HEK293 (cell line): ENCODE results near the gene NCKAP1.

ENCODE experiments used
- CTCF ChIA-PET: fragments of 350-600 bp; formaldehyde crosslinking; extraction: SDS; loops from one replicate; lab custom pipeline; 2021; ENCODE audit warnings: antibody characterized with exemption; lab: Yijun Ruan, JAX
- POLR2A ChIA-PET: fragments of 300-600 bp; formaldehyde crosslinking; extraction: SDS; loops from one replicate; lab custom pipeline; 2020; ENCODE audit warnings: antibody characterized with exemption, inconsistent platforms; lab: Yijun Ruan, JAX
- H3K27ac ChIP-seq: fragments of 200-500 bp; sonication (Bioruptor generic); 2 replicates; pipeline ENCODE4 v1.5.1; 2014; ENCODE audit warnings: low read depth, low read length, control low read depth, inconsistent platforms; ENCODE audit errors: extremely low read depth
- H3K36me3 ChIP-seq, 2 experiments: fragments of 200-500 bp in 1 of 2; sonication (Bioruptor generic) in 1 of 2; 1 replicate in 1 of 2; 2 replicates in 1 of 2; pipeline ENCODE4 v1.5.1; 2014 to 2017; ENCODE audit warnings: inconsistent platforms in 2 of 2, low read length in 2 of 2; ENCODE audit not compliant: control insufficient read depth in 2 of 2, insufficient read depth in 1 of 2
- H3K4me1 ChIP-seq: fragments of 200-500 bp; sonication (Bioruptor generic); 2 replicates; pipeline ENCODE4 v1.5.1; 2014; ENCODE audit warnings: mild to moderate bottlenecking, low read length, inconsistent platforms; ENCODE audit not compliant: control insufficient read depth, insufficient read depth
- H3K4me3 ChIP-seq: 2 replicates; pipeline ENCODE4 v1.5.1; 2011; ENCODE audit warnings: low read depth, mild to moderate bottlenecking, control low read depth, low read length, moderate library complexity
- H3K9me3 ChIP-seq: fragments of 200-500 bp; sonication (Bioruptor generic); 2 replicates; pipeline ENCODE4 v1.5.1; 2014; ENCODE audit warnings: low read depth, low read length, inconsistent platforms; ENCODE audit not compliant: control insufficient read depth, insufficient read depth
- GLI4 ChIP-seq: fragments of 450-650 bp; formaldehyde crosslinking; IDR thresholded peaks from 2 replicates; pipeline ENCODE4 v1.5.1; 2016; ENCODE audit warnings: missing biosample characterization, missing genetic modification characterization
- IKZF3 ChIP-seq: fragments of 450-650 bp; IDR thresholded peaks from 2 replicates; pipeline ENCODE4 v1.5.0; 2018; ENCODE audit warnings: missing biosample characterization, mild to moderate bottlenecking, missing genetic modification characterization, moderate library complexity
- KLF16 ChIP-seq: fragments of 450-650 bp; formaldehyde crosslinking; IDR thresholded peaks from 2 replicates; pipeline ENCODE4 v1.5.1; 2017; ENCODE audit warnings: missing biosample characterization, missing genetic modification characterization
- SCRT2 ChIP-seq: fragments of 450-650 bp; formaldehyde crosslinking; IDR thresholded peaks from 2 replicates; pipeline ENCODE4 v1.5.1; 2016; ENCODE audit warnings: missing biosample characterization, missing genetic modification characterization
- SP3 ChIP-seq: fragments of 450-650 bp; formaldehyde crosslinking; IDR thresholded peaks from 2 replicates; pipeline ENCODE4 v1.5.1; 2016; ENCODE audit warnings: missing biosample characterization, missing genetic modification characterization
- ZBTB1 ChIP-seq: fragments of 450-650 bp; formaldehyde crosslinking; IDR thresholded peaks from 2 replicates; pipeline ENCODE4 v1.5.1; 2016; ENCODE audit warnings: missing biosample characterization, missing genetic modification characterization
- ZBTB8A ChIP-seq: fragments of 450-650 bp; formaldehyde crosslinking; IDR thresholded peaks from 2 replicates; pipeline ENCODE4 v1.5.1; 2016; ENCODE audit warnings: missing biosample characterization, missing genetic modification characterization
- ZFP3 ChIP-seq: fragments of 450-650 bp; formaldehyde crosslinking; IDR thresholded peaks from 2 replicates; pipeline ENCODE4 v1.5.1; 2016; ENCODE audit warnings: low read depth, missing biosample characterization, missing genetic modification characterization
- ZNF121 ChIP-seq: fragments of 450-650 bp; formaldehyde crosslinking; IDR thresholded peaks from 2 replicates; pipeline ENCODE4 v1.5.1; 2016; ENCODE audit warnings: missing biosample characterization, missing genetic modification characterization
- ZNF202 ChIP-seq: fragments of 450-650 bp; formaldehyde crosslinking; IDR thresholded peaks from 2 replicates; pipeline ENCODE4 v1.5.1; 2016; ENCODE audit warnings: missing biosample characterization, missing genetic modification characterization, borderline replicate concordance
- ZNF302 ChIP-seq: fragments of 450-650 bp; formaldehyde crosslinking; IDR thresholded peaks from 2 replicates; pipeline ENCODE4 v1.5.1; 2016; ENCODE audit warnings: missing biosample characterization, missing genetic modification characterization, low read depth
- ZNF341 ChIP-seq: fragments of 450-650 bp; formaldehyde crosslinking; IDR thresholded peaks from 2 replicates; pipeline ENCODE4; 2016; ENCODE audit warnings: low read depth, missing biosample characterization, missing genetic modification characterization
- ZNF558 ChIP-seq: fragments of 450-650 bp; formaldehyde crosslinking; IDR thresholded peaks from 2 replicates; pipeline ENCODE4 v1.5.1; 2016; ENCODE audit warnings: missing biosample characterization, missing genetic modification characterization
- ZNF585B ChIP-seq: fragments of 450-650 bp; formaldehyde crosslinking; IDR thresholded peaks from 2 replicates; pipeline ENCODE4 v1.5.1; 2016; ENCODE audit warnings: missing biosample characterization, missing genetic modification characterization
- ZNF654 ChIP-seq: fragments of 450-650 bp; formaldehyde crosslinking; IDR thresholded peaks from 2 replicates; pipeline ENCODE4 v1.5.1; 2016; ENCODE audit warnings: low read depth, missing biosample characterization, missing genetic modification characterization
- ZNF670 ChIP-seq: fragments of 450-650 bp; formaldehyde crosslinking; IDR thresholded peaks from 2 replicates; pipeline ENCODE4 v1.5.1; 2016; ENCODE audit warnings: missing biosample characterization, missing genetic modification characterization, low read depth
- ZNF768 ChIP-seq: fragments of 450-650 bp; formaldehyde crosslinking; IDR thresholded peaks from 2 replicates; pipeline ENCODE4 v1.5.1; 2018; ENCODE audit warnings: missing biosample characterization, mild to moderate bottlenecking, missing genetic modification characterization
- ZNF777 ChIP-seq: fragments of 450-650 bp; formaldehyde crosslinking; IDR thresholded peaks from 2 replicates; pipeline ENCODE4 v1.5.1; 2017; ENCODE audit warnings: missing biosample characterization, missing genetic modification characterization, borderline replicate concordance
- ZSCAN23 ChIP-seq: fragments of 450-650 bp; formaldehyde crosslinking; IDR thresholded peaks from 2 replicates; pipeline ENCODE4 v1.5.1; 2016; ENCODE audit warnings: missing biosample characterization, missing genetic modification characterization
- TF ChIP-seq, protein P1 (sequence below): fragments of 450-650 bp; IDR thresholded peaks from 2 replicates; pipeline ENCODE4 v1.5.1; 2018; ENCODE audit warnings: missing biosample characterization, missing genetic modification characterization
- TF ChIP-seq, protein P2 (sequence below): fragments of 450-650 bp; formaldehyde crosslinking; IDR thresholded peaks from 2 replicates; pipeline ENCODE4 v1.5.1; 2016; ENCODE audit warnings: missing biosample characterization, missing genetic modification characterization
- TF ChIP-seq, protein P3 (sequence below): fragments of 450-650 bp; formaldehyde crosslinking; IDR thresholded peaks from 2 replicates; pipeline ENCODE4 v1.5.1; 2016; ENCODE audit warnings: missing biosample characterization, missing genetic modification characterization
- TF ChIP-seq, protein P4 (sequence below): IDR thresholded peaks from 2 replicates; pipeline ENCODE4 v1.6.1; 2011; ENCODE audit warnings: mild to moderate bottlenecking, low read depth, low read length, borderline replicate concordance
- TF ChIP-seq, protein P5 (sequence below): fragments of 450-650 bp; formaldehyde crosslinking; IDR thresholded peaks from 2 replicates; pipeline ENCODE4 v1.5.1; 2016; ENCODE audit warnings: missing biosample characterization, missing genetic modification characterization, borderline replicate concordance

NCKAP1 gene

DNA sequence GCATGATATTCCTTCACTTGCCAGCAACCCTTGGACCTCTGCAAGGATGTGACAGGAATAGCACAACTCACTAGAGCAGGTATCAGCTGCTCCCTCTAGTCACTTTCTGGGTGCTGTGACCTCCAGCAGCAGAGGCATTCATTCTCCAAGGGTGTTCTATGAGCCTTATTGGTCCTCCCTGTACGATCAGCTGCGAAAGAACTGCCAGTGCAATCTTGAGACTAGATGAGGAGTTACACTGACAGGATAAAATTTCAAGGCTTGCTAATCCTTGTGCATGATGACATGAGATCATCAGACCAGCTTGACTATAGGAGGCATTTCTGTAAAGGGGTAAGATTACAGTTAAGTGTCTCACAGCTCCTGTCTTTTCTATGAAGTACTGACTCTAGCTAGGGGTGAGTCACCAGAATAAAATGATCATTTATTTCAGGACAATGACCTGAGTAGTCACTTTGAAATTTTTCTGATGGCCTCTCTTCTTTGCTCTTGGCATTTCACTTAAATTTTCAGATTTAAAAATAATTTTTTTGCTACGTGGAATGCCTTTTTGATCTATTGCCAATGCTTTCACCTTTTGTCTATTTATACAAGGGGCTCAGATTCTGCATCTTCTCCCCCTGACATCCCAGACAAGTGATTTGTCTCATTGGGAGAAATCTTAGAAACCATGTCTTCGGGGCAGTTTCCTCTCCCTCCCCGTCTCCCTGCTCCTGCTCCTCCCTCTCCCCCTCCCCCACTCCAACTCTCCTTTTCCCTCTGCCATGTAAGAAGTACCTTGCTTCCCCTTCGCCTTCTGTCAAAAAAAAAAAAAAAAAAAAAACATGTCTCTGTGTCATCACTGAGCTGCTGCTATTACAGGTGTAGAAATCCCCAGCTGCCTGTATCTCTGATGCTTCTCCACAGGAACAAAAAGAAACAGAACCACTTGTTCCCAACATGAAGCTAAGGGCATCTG lies 122.6 kb downstream of the NCKAP1 start (continued):
- no peak for TF ChIP-seq KLF16 (tag by site-specific recombination)
- TF ChIP-seq ZNF202 = no peak
- TF ChIP-seq ZNF341 (tag by site-specific recombination) = no peak
- no peak for TF ChIP-seq ZFP3 (tag by site-specific recombination)
- no peak for TF ChIP-seq GLI4 (tag by site-specific recombination)
- no peak for TF ChIP-seq ZNF654 (tag by site-specific recombination)
- no peak for TF ChIP-seq ZNF768 (tag by site-specific recombination)
- no peak for TF ChIP-seq SCRT2 (tag by site-specific recombination)
- no peak for TF ChIP-seq ZNF302 (tag by site-specific recombination)
- no peak for TF ChIP-seq ZBTB8A (tag by site-specific recombination)
- no peak for TF ChIP-seq ZNF670 (tag by site-specific recombination)
- TF ChIP-seq, protein P1, sequence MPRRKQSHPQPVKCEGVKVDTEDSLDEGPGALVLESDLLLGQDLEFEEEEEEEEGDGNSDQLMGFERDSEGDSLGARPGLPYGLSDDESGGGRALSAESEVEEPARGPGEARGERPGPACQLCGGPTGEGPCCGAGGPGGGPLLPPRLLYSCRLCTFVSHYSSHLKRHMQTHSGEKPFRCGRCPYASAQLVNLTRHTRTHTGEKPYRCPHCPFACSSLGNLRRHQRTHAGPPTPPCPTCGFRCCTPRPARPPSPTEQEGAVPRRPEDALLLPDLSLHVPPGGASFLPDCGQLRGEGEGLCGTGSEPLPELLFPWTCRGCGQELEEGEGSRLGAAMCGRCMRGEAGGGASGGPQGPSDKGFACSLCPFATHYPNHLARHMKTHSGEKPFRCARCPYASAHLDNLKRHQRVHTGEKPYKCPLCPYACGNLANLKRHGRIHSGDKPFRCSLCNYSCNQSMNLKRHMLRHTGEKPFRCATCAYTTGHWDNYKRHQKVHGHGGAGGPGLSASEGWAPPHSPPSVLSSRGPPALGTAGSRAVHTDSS (tag by site-specific recombination) = no peak
- no peak; the same call in 1 of the 2 replicates for TF ChIP-seq ZNF558 (tag by site-specific recombination)
- TF ChIP-seq IKZF3 (tag by site-specific recombination) = peak; percentile 69
- no peak for TF ChIP-seq ZNF777 (tag by site-specific recombination)
- TF ChIP-seq ZSCAN23 (tag by site-specific recombination) = no peak
- TF ChIP-seq, all 188 proteins: peak for 40

DNA sequence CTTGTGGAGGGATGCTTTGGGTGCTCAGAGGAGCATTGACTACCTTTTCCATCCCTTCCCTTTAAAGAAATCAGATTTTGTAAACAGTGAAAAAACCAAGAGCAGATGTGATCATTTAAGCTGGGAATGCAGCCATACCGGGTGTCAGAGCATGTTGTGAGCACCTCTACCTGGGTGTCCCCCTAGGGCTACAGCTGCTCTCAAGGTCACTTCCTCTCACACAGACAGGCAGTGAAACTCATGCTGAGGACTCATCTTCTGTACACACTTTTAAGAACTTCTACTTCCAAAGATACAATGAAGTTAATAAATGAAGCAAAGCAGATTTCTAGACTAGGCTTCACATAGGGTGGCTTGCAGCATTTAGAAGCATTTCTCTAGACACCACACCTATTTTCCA lies 123.4 kb downstream of the NCKAP1 start:
- no peaks in the 10 kb centered on the region for H3K9me3 ChIP-seq
- ChIA-PET CTCF (interaction anchor here (1.5 kb wide), 1 partner anchor 33 kb away, joined by 3 read pairs; no protein-coding TSS in a partner anchor), POLR2A (no interaction called here)
- H3K4me1 ChIP-seq = peaks cover 10% of the 10 kb centered on the region
- H3K27ac ChIP-seq = no peak overlapping the region
- H3K4me3 ChIP-seq = no peak overlapping the region
- peaks cover 0 to 34% of the 10 kb centered on the region in 2 experiments; a peak in 2 of 3 replicates for H3K36me3 ChIP-seq
- TF ChIP-seq, protein P2, sequence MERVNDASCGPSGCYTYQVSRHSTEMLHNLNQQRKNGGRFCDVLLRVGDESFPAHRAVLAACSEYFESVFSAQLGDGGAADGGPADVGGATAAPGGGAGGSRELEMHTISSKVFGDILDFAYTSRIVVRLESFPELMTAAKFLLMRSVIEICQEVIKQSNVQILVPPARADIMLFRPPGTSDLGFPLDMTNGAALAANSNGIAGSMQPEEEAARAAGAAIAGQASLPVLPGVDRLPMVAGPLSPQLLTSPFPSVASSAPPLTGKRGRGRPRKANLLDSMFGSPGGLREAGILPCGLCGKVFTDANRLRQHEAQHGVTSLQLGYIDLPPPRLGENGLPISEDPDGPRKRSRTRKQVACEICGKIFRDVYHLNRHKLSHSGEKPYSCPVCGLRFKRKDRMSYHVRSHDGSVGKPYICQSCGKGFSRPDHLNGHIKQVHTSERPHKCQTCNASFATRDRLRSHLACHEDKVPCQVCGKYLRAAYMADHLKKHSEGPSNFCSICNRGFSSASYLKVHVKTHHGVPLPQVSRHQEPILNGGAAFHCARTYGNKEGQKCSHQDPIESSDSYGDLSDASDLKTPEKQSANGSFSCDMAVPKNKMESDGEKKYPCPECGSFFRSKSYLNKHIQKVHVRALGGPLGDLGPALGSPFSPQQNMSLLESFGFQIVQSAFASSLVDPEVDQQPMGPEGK (tag by site-specific recombination) = no peak
- TF ChIP-seq, protein P3, sequence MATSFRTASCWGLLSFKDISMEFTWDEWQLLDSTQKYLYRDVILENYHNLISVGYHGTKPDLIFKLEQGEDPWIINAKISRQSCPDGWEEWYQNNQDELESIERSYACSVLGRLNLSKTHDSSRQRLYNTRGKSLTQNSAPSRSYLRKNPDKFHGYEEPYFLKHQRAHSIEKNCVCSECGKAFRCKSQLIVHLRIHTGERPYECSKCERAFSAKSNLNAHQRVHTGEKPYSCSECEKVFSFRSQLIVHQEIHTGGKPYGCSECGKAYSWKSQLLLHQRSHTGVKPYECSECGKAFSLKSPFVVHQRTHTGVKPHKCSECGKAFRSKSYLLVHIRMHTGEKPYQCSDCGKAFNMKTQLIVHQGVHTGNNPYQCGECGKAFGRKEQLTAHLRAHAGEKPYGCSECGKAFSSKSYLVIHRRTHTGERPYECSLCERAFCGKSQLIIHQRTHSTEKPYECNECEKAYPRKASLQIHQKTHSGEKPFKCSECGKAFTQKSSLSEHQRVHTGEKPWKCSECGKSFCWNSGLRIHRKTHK (tag by site-specific recombination) = no peak
- TF ChIP-seq ZNF585B (tag by site-specific recombination) (no peak), ZBTB1 (no peak), SP3 (tag by site-specific recombination) (no peak), ZNF121 (tag by site-specific recombination) (no peak)
- TF ChIP-seq, protein P4, sequence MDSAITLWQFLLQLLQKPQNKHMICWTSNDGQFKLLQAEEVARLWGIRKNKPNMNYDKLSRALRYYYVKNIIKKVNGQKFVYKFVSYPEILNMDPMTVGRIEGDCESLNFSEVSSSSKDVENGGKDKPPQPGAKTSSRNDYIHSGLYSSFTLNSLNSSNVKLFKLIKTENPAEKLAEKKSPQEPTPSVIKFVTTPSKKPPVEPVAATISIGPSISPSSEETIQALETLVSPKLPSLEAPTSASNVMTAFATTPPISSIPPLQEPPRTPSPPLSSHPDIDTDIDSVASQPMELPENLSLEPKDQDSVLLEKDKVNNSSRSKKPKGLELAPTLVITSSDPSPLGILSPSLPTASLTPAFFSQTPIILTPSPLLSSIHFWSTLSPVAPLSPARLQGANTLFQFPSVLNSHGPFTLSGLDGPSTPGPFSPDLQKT = no peak
- TF ChIP-seq, protein P5, sequence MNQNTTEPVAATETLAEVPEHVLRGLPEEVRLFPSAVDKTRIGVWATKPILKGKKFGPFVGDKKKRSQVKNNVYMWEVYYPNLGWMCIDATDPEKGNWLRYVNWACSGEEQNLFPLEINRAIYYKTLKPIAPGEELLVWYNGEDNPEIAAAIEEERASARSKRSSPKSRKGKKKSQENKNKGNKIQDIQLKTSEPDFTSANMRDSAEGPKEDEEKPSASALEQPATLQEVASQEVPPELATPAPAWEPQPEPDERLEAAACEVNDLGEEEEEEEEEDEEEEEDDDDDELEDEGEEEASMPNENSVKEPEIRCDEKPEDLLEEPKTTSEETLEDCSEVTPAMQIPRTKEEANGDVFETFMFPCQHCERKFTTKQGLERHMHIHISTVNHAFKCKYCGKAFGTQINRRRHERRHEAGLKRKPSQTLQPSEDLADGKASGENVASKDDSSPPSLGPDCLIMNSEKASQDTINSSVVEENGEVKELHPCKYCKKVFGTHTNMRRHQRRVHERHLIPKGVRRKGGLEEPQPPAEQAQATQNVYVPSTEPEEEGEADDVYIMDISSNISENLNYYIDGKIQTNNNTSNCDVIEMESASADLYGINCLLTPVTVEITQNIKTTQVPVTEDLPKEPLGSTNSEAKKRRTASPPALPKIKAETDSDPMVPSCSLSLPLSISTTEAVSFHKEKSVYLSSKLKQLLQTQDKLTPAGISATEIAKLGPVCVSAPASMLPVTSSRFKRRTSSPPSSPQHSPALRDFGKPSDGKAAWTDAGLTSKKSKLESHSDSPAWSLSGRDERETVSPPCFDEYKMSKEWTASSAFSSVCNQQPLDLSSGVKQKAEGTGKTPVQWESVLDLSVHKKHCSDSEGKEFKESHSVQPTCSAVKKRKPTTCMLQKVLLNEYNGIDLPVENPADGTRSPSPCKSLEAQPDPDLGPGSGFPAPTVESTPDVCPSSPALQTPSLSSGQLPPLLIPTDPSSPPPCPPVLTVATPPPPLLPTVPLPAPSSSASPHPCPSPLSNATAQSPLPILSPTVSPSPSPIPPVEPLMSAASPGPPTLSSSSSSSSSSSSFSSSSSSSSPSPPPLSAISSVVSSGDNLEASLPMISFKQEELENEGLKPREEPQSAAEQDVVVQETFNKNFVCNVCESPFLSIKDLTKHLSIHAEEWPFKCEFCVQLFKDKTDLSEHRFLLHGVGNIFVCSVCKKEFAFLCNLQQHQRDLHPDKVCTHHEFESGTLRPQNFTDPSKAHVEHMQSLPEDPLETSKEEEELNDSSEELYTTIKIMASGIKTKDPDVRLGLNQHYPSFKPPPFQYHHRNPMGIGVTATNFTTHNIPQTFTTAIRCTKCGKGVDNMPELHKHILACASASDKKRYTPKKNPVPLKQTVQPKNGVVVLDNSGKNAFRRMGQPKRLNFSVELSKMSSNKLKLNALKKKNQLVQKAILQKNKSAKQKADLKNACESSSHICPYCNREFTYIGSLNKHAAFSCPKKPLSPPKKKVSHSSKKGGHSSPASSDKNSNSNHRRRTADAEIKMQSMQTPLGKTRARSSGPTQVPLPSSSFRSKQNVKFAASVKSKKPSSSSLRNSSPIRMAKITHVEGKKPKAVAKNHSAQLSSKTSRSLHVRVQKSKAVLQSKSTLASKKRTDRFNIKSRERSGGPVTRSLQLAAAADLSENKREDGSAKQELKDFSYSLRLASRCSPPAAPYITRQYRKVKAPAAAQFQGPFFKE = no peak
